K562 (cell line): Measurements from ENCODE around the gene ENTPD6. TPM values are rescaled to one million over a fixed set of nuclear protein-coding genes. Genes with fewer than 3 reads are reported as not detected.

Experiments used
- ARID1B ChIP-seq: fragments of 450-650 bp; IDR thresholded peaks from 2 replicates; pipeline ENCODE4 v1.6.1; 2016; ENCODE audit warnings: antibody characterized with exemption, mild to moderate bottlenecking, inconsistent platforms
- BCLAF1 ChIP-seq, 2 experiments: fragments of 450-650 bp in 1 of 2; IDR thresholded peaks; 2 replicates each; pipeline ENCODE4 v1.6.1; 2011 to 2017; ENCODE audit warnings: low read depth in 2 of 2, antibody characterized with exemption in 1 of 2, borderline replicate concordance in 1 of 2, low read length in 1 of 2, mild to moderate bottlenecking in 1 of 2, mixed read lengths in 1 of 2; ENCODE audit not compliant: control insufficient read depth in 1 of 2
- DEAF1 ChIP-seq: fragments of 450-650 bp; formaldehyde crosslinking; IDR thresholded peaks from 2 replicates; pipeline ENCODE4 v1.4.0; 2020; ENCODE audit warnings: mild to moderate bottlenecking, moderate library complexity
- E2F1 ChIP-seq: sonication (generic); formaldehyde crosslinking; IDR thresholded peaks from 2 replicates; pipeline ENCODE4 v1.8.1; 2023; ENCODE audit warnings: mild to moderate bottlenecking, missing genetic modification reagents, moderate library complexity
- E4F1 ChIP-seq: fragments of 250-450 bp; sonication (Bioruptor Pico); IDR thresholded peaks from 2 replicates; pipeline ENCODE4 v1.5.0; 2021; ENCODE audit warnings: mild to moderate bottlenecking, borderline replicate concordance
- EHMT2 ChIP-seq: fragments of 450-650 bp; IDR thresholded peaks from 2 replicates; pipeline ENCODE4 v1.6.1; 2018; ENCODE audit warnings: antibody characterized with exemption
- ELF2 ChIP-seq: fragments of 250-450 bp; sonication (Bioruptor Pico); IDR thresholded peaks from 2 replicates; pipeline ENCODE4 v1.5.0; 2021; ENCODE audit warnings: mild to moderate bottlenecking
- FOSL1 ChIP-seq: fragments of 200-800 bp; sonication (Bioruptor generic); conservative IDR thresholded peaks from 2 replicates; pipeline ENCODE4 v1.6.1; 2016; ENCODE audit warnings: missing genetic modification characterization, missing compliant biosample characterization
- JUNB ChIP-seq: fragments of 450-650 bp; formaldehyde crosslinking; conservative IDR thresholded peaks from 2 replicates; pipeline ENCODE4 v1.4.0; 2020; ENCODE audit warnings: mild to moderate bottlenecking
- PYGO2 ChIP-seq: fragments of 450-650 bp; IDR thresholded peaks from 2 replicates; pipeline ENCODE4 v1.6.1; 2016; ENCODE audit warnings: mild to moderate bottlenecking, missing genetic modification characterization, moderate library complexity, missing compliant biosample characterization
- RBBP5 ChIP-seq: fragments of 200-600 bp; sonication (generic); IDR thresholded peaks from 2 replicates; pipeline ENCODE4 v1.6.1; 2012; ENCODE audit warnings: borderline replicate concordance, mild to moderate bottlenecking, low read length, control low read depth, inconsistent platforms; ENCODE audit not compliant: insufficient read depth, poor library complexity, severe bottlenecking
- SAFB2 ChIP-seq: fragments of 200-400 bp; formaldehyde crosslinking; IDR thresholded peaks from 2 replicates; pipeline ENCODE4 v1.6.1; 2018; ENCODE audit warnings: borderline replicate concordance, low read length, low read depth, moderate library complexity; ENCODE audit not compliant: severe bottlenecking
- SMAD3 ChIP-seq: fragments of 450-650 bp; formaldehyde crosslinking; conservative IDR thresholded peaks from 2 replicates; pipeline ENCODE4 v1.4.0; 2020; ENCODE audit warnings: mild to moderate bottlenecking
- SPI1 ChIP-seq: IDR thresholded peaks from 2 replicates; pipeline ENCODE4 v1.6.1; 2011; ENCODE audit warnings: low read depth, low read length, control low read depth, borderline replicate concordance
- SRSF9 ChIP-seq: fragments of 200-400 bp; formaldehyde crosslinking; IDR thresholded peaks from 2 replicates; pipeline ENCODE4 v1.6.1; 2017; ENCODE audit warnings: low read depth, low read length, borderline replicate concordance
- TOE1 ChIP-seq, 2 experiments: fragments of 450-650 bp in 1 of 2; sonication (generic) in 1 of 2; formaldehyde crosslinking in 1 of 2; IDR thresholded peaks; 2 replicates each; pipeline versions ENCODE4 v1.7.1 to v1.8.0; 2016 to 2022; ENCODE audit warnings: borderline replicate concordance in 2 of 2, mild to moderate bottlenecking in 2 of 2, antibody characterized with exemption in 1 of 2, inconsistent platforms in 1 of 2, low read depth in 1 of 2, missing genetic modification reagents in 1 of 2, moderate library complexity in 1 of 2
- ZNF134 ChIP-seq: fragments of 250-450 bp; sonication (Bioruptor Pico); conservative IDR thresholded peaks from 2 replicates; pipeline ENCODE4 v1.4.0; 2020
- ZNF140 ChIP-seq: fragments of 250-450 bp; sonication (Bioruptor Pico); IDR thresholded peaks from 2 replicates; pipeline ENCODE4 v1.8.0; 2021; ENCODE audit warnings: moderate library complexity, mild to moderate bottlenecking, inconsistent platforms
- ZNF143 ChIP-seq: sonication (generic); formaldehyde crosslinking; IDR thresholded peaks from 2 replicates; pipeline ENCODE4 v1.9.0; 2022; ENCODE audit warnings: mild to moderate bottlenecking, missing genetic modification reagents
- ZNF764 ChIP-seq: fragments of 250-450 bp; sonication (Bioruptor Pico); IDR thresholded peaks from 2 replicates; pipeline ENCODE4 v1.4.0; 2020; ENCODE audit warnings: low read depth, mild to moderate bottlenecking, moderate library complexity
- polyA plus RNA-seq, 8 experiments: library from polyadenylated mRNA; depleted of rRNA in 4 of 8; stranded (reverse) in 5 of 8; unstranded in 3 of 8; fragments of >200 nt; fragmentation: Nextera tagmentation in 2 of 8; fragmentation: Illumina TruSeq in 1 of 8; extraction: Ambion mirVana in 2 of 8; extraction: Trizol in 1 of 8; gene quantifications; 2 replicates each; pipeline versions ENCODE4 v1.2.1 to v1.2.3, GENCODE V29; 2011 to 2014; ENCODE audit warnings: inconsistent platforms in 1 of 8, missing spikeins in 1 of 8
- total RNA-seq, 7 experiments: library from RNA; depleted of rRNA in 6 of 7; stranded (reverse); fragments of >200 nt in 6 of 7; fragmentation: Illumina TruSeq in 2 of 7; extraction: Trizol in 2 of 7; gene quantifications; 2 replicates each; pipeline versions ENCODE4 v1.2.1 to v1.2.3, GENCODE V29; 2011 to 2021; ENCODE audit warnings: low replicate concordance in 1 of 7

The ENTPD6 gene
- total and polyA plus RNA-seq, 9 of the 15 experiments (the other 6 are each of a cell fraction or from before 2014, with no cell fraction given), result 0.82 to 36.8 (median 22.4) TPM

GRCh38 chr20:25223179-25223661 lies 27.7 kb downstream of the ENTPD6 start (continued):
- TF ChIP-seq E4F1 (CRISPR knock-in tag) (no peak), SMAD3 (CRISPR knock-in tag) (no peak), E2F1 (no peak), SPI1 (no peak), ZNF143 (no peak), TOE1 (IDR thresholded peaks at IDR 0.05; ENCODE audit: borderline replicate concordance) (no peak), TOE1 (CRISPR knock-in tag; IDR thresholded peaks at IDR 0.05; ENCODE audit: borderline replicate concordance, low read depth) (no peak), EHMT2 (no peak), RBBP5 (no peak), ZNF140 (no peak), ZNF134 (CRISPR knock-in tag) (no peak), ELF2 (no peak), ZNF764 (no peak), ARID1B (peak; percentile 81), JUNB (CRISPR knock-in tag) (no peak), SAFB2 (no peak), DEAF1 (CRISPR knock-in tag) (0 out of 2 replicates have a peak, but pooled peaks have one; percentile 10), PYGO2 (no peak), SRSF9 (no peak), BCLAF1 (IDR thresholded peaks at IDR 0.05; ENCODE audit: borderline replicate concordance in 1 of 2, control insufficient read depth in 1 of 2, low read depth in 2 of 2, low read length in 1 of 2) (no peak), FOSL1 (tag) (peak; percentile 89)
